Measurements from ENCODE around the gene CNTNAP5.

CNTNAP5 gene

DNA sequence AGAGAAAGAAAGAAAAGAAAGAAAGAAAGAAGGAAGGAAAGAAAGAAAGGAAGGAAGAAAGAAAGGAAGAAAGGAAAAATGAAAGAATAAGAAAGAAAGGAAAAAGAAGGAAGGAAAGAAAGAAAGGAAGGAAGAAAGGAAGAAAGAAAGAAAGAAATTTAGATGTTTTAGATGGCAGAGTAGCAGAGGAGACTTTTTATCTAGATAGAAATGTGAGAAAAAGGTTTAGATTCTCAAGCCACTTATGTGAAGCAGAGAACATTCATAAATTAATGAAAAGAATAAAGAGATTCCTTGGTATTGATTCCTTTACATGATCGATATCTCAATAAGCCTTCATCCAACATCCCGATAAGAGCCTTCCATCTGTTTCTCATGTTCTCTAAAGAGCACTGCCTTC lies 513.5 kb downstream of the CNTNAP5 start:
- TF ChIP-seq CTCF (IDR thresholded peaks at IDR 0.05; ENCODE audit: low read depth, low read length) (no peak), POLR2A (IDR thresholded peaks at IDR 0.05; ENCODE audit: extremely low read depth, insufficient read length) (no peak), MYC (IDR thresholded peaks at IDR 0.05; ENCODE audit: low read depth, low read length) (no peak)
- TF ChIP-seq, protein P1, sequence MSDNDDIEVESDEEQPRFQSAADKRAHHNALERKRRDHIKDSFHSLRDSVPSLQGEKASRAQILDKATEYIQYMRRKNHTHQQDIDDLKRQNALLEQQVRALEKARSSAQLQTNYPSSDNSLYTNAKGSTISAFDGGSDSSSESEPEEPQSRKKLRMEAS (IDR thresholded peaks at IDR 0.05; ENCODE audit: low read depth, low read length) = no peak
- DNase-seq (ENCODE audit: low read depth) = no peak
- H3K4me3 ChIP-seq (ENCODE audit: low read depth, low read length) = no peak overlapping the region

- no peak for DNase-seq (ENCODE audit: low read depth)
- TF ChIP-seq, protein P1 (IDR thresholded peaks at IDR 0.05; ENCODE audit: low read depth, low read length) = no peak
- TF ChIP-seq CTCF (IDR thresholded peaks at IDR 0.05; ENCODE audit: low read depth, low read length) (no peak), MYC (IDR thresholded peaks at IDR 0.05; ENCODE audit: low read depth, low read length) (no peak), POLR2A (IDR thresholded peaks at IDR 0.05; ENCODE audit: extremely low read depth, insufficient read length) (no peak)
- H3K4me3 ChIP-seq (ENCODE audit: low read depth, low read length) = no peak overlapping the region
Observed at GRCh38 chr2:124540805-124541204, 515.7 kb downstream of the CNTNAP5 start.

DNA sequence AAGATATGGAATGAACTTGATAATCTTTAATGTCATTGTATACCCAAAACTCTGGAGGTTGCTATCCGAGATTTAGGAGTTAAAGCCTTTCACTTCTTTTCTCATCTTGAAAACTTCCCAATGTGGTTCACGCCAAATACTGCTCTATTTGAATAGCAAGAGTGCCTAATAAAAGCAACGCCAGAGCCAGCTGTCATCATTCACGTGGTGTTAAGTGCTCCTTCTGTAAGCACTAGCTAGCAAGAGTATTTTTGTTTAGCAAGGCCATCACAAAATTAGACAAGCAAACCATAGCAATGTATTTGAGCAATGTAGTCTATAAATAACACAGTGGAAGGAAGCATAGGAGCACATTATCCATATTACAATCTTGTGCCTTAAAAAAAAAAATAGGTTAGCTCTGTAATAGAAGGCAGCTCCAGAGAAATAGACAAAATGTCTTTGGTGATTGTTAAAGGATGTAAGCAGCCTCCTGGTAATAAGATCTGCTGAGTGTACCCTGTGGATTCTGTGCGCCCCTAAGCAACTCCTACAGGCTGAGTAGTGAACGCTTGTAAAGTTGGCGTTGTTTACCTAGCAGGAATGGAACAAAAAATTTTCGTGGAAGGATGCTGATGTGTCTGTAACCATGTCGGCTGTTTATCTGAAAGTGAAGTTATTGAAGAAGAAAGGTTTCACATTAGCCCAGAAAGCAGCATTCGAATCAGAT lies 518.0 kb downstream of the CNTNAP5 start:
- TF ChIP-seq, protein P1 (IDR thresholded peaks at IDR 0.05; ENCODE audit: low read depth, low read length) = no peak
- no peak for TF ChIP-seq CTCF (IDR thresholded peaks at IDR 0.05; ENCODE audit: low read depth, low read length)
- no peak for TF ChIP-seq POLR2A (IDR thresholded peaks at IDR 0.05; ENCODE audit: extremely low read depth, insufficient read length)
- TF ChIP-seq MYC (IDR thresholded peaks at IDR 0.05; ENCODE audit: low read depth, low read length) = no peak
- H3K4me3 ChIP-seq (ENCODE audit: low read depth, low read length) = no peak overlapping the region
- DNase-seq (ENCODE audit: low read depth) = no peak

GRCh38 chr2:124547700-124548099 lies 522.6 kb downstream of the CNTNAP5 start:
- no peak overlapping the region for H3K4me3 ChIP-seq (ENCODE audit: low read depth, low read length)
- TF ChIP-seq, protein P1 (IDR thresholded peaks at IDR 0.05; ENCODE audit: low read depth, low read length) = no peak
- TF ChIP-seq POLR2A (IDR thresholded peaks at IDR 0.05; ENCODE audit: extremely low read depth, insufficient read length) (no peak), MYC (IDR thresholded peaks at IDR 0.05; ENCODE audit: low read depth, low read length) (no peak), CTCF (IDR thresholded peaks at IDR 0.05; ENCODE audit: low read depth, low read length) (no peak)
- no peak for DNase-seq (ENCODE audit: low read depth)

DNA sequence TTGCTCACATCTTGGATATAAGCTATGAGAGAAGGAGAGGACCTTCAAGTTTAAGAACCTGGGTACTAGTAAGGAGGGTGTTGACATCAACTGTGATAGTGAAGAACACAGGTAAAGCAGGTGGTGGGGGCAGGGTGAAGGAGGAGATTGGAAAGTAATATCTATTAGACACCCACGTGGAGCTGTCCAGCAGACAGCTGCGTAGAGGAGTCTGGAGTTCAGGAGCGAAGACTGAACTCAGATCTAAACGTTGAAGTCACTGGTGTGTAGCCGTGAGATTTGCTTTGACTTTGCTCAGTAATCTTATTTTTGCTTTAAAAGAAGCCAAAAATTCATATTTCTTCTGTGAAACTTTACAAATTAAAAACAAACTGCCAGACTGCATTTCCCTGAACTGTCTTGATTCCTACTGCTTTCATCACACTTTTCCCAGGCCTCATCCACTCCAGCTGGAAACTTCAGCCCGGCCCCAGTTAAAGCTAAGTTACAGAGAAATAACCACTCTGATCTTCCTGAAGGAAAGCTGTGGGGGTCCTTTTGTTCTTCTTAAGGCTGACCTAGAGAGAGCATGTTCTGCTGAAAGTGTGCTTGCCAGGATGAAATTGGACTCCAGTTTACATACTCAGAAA lies 533.3 kb downstream of the CNTNAP5 start:
- TF ChIP-seq, protein P1 (IDR thresholded peaks at IDR 0.05; ENCODE audit: low read depth, low read length) = no peak
- no peak for TF ChIP-seq MYC (IDR thresholded peaks at IDR 0.05; ENCODE audit: low read depth, low read length)
- no peak for DNase-seq (ENCODE audit: low read depth)
- H3K4me3 ChIP-seq (ENCODE audit: low read depth, low read length) = no peak overlapping the region

- H3K4me3 ChIP-seq (ENCODE audit: low read depth, low read length) = no peak overlapping the region
- no peak for DNase-seq (ENCODE audit: low read depth)
- TF ChIP-seq CTCF (IDR thresholded peaks at IDR 0.05; ENCODE audit: low read depth, low read length) (no peak), POLR2A (IDR thresholded peaks at IDR 0.05; ENCODE audit: extremely low read depth, insufficient read length) (no peak), MYC (IDR thresholded peaks at IDR 0.05; ENCODE audit: low read depth, low read length) (no peak)
- TF ChIP-seq, protein P1 (IDR thresholded peaks at IDR 0.05; ENCODE audit: low read depth, low read length) = no peak
Observed at GRCh38 chr2:124559236-124559635, 534.1 kb downstream of the CNTNAP5 start.
